Astrocyte (in vitro differentiated cells and primary cell): Measurements from ENCODE around the gene KMT5C.

Experiments
- CTCF ChIP-seq: IDR thresholded peaks from 2 replicates; pipeline ENCODE4 v1.5.1; 2011; ENCODE audit warnings: low read depth, mild to moderate bottlenecking, inconsistent platforms, low read length, moderate library complexity; ENCODE audit not compliant: insufficient read depth
- EZH2 ChIP-seq: IDR thresholded peaks from 2 replicates; pipeline ENCODE4 v1.6.1; 2012; ENCODE audit warnings: mild to moderate bottlenecking, low read length, inconsistent platforms; ENCODE audit not compliant: insufficient read depth

DNA sequence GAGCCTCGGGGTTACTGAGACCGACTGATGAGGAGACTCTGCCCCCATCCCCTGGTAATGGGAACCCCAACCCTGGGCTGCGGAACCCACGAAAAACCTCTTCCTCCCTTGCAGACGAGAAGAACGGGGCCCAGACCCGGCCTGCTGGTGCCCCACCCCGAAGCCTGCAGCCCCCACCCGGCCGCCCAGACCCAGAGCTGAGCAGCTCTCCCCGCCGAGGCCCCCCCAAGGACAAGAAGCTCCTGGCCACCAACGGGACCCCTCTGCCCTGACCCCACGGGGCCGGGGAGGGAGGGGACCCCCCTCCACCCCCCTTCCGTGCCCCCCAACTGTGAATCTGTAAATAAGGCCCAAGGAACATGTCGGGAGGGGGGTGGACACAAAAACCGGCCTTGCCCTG, 27.9 kb upstream of the KMT5C start:
- no peak for TF ChIP-seq CTCF
- TF ChIP-seq EZH2, result no peak
